Medulla oblongata (tissue), 1 donor: ENCODE data around the gene KCNAB3.

Source experiments
- DNase-seq: peaks from one replicate; pipeline ENCODE4 v3.0.0-alpha.2; 2015; ENCODE audit errors: extremely low spot score

Gene KCNAB3

GRCh38 chr17:7903154-7904103 is 26.2 kb downstream of the KCNAB3 start:
- no peak for DNase-seq

- peak; percentile 83 for DNase-seq
Observed at GRCh38 chr17:7897773-7898172, 31.9 kb downstream of the KCNAB3 start.

GRCh38 chr17:7897090-7897489 is 32.6 kb downstream of the KCNAB3 start:
- no peak for DNase-seq

- no peak for DNase-seq
Observed at GRCh38 chr17:7894866-7895265, 34.8 kb downstream of the KCNAB3 start.

- no peak for DNase-seq
Observed at GRCh38 chr17:7894226-7894625, 35.4 kb downstream of the KCNAB3 start.

GRCh38 chr17:7893187-7893880 is 36.3 kb downstream of the KCNAB3 start:
- no peak for DNase-seq

GRCh38 chr17:7889166-7889955 is 40.3 kb downstream of the KCNAB3 start:
- peak; percentile 99 for DNase-seq

DNA sequence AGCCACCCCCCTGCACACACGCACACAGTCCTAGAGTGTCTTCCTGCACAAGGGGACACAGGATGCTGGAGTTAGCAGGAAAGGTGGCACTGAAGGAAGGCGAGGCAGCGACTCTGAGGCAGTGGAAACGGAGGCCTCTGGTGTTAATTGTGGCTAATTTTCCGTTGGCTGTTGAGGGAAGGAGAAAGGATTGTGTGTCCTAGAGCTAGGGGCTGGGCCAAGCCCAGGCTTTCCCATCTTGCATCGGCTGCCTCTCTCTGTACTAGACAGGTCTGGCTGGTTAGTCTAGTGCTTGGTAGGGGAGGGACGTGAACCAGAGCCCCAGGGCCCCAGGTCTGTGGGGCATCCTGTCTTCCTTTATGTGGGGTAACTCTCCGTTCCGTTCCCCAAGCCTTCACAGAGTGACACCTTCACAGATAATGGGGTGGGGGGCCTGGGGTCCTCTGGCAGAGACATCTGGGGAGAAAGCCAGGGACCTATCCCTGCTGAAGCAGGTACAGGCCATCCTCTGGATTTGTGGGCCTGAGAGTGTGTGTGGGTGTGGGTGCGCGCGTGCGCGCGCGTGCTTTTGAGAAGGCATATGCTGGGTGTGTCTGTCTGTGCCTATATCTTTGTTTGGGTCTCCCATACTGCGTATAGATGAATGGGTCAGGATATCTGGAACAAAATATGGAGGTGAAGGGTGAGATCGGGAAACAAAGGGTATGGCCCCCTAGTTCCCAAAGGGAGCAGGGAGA is 41.3 kb downstream of the KCNAB3 start, which contains the start of gene CHD3:
CHD3 (plus strand) TSS at position 606 of the 737 bp plus-strand sequence. CDS start 212 bp downstream, outside the sequence.
- no peak for DNase-seq

GRCh38 chr17:7887482-7888183 is 42.0 kb downstream of the KCNAB3 start:
- DNase-seq: peak; percentile 95

DNA sequence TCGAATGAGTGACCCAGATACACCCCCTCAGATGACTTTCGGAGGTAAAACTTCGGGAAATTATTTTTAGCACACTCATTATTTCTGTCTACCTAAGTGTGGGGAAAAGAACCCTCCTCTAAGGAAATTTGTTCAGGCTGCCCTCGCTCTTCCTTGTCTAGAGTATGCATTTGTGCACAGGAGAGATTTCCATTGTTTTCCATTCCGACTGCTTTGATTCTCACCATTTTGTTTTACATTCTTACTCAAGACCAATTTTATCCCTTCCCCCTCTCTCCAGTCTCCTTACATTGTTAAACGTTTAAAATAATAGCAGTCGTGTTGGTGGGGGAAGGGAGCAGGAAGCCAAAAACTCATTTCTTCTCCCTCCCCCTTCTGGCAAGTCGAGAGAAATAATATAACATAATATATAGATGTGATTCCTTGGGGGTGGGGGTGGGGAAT is 42.6 kb downstream of the KCNAB3 start:
- DNase-seq: no peak

GRCh38 chr17:7886227-7887037 is 43.2 kb downstream of the KCNAB3 start:
- peak; percentile 17 for DNase-seq

DNA sequence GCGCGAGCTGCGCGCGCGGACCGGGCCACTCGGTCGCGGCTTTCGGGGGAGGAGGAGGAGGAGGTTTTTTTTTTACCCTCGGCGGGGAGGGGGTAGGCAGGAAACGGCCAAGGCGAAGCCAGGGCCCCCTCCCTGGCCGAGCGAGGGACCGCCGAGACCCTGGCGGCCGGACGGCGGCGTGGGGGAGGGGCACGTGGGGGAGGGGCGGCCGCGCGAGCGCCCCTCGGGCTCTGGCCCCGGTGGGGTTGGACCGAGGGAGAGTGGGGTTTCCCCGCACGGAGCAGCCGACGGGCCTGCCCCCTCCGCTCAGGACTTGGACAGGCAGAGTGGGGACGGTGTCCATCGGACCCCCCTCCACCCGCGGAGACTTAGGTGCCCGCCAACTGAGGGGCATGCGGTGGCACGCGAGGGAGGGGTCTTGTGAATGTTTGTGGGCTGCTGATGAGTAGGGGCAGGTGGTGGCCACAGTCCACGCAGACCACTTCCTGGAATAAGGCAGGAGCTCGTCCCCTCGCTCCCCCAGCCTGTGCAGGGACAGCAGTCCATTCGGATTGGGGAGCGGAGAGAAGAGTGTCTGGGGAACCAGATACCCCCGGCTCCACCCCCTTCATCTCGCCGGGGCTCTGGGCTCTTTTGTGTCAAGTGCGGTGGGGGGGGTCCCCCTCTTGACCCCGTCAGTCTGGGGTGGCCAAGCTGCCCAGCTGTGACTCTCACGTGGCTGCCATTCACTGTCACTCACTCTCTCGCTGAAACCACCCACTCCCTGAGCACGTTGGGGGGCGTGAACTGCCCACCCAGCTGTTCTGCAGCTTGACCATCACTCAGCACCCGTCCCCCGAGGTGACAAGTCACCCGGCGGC is 44.1 kb downstream of the KCNAB3 start:
- DNase-seq: peak; percentile 34

DNA sequence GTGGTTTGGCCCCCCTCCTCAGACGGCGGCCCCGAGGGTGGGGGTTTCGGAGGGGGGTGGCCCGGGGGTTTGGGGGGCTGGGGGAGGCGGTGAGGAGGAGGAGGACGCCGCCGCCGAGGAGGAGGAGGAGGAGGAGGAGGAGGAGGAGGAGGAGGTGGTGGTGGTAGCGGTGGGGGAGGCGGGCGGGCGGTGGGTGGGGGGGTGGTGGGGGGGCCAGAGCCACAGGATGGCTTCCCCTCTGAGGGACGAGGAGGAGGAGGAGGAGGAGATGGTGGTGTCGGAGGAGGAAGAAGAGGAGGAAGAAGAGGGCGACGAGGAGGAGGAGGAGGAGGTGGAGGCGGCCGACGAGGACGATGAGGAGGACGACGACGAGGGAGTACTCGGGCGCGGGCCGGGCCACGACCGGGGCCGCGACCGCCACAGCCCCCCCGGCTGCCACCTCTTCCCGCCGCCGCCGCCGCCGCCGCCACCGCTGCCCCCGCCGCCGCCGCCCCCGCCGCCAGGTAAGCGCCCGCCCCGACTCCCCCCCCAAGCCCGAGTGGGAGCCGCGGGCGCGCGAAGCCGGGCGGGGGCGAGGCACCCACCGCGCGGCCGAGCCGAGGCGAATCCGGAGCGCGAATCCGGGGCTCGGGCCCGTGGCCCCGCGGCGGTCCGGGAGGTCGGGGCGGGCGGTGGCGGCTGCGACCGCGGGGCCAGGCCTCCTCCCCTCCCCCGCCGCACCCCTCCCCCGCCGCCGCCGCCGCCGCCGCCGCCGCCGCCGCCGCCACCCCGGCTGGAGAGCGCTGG is 44.9 kb downstream of the KCNAB3 start:
- no peak for DNase-seq

DNA sequence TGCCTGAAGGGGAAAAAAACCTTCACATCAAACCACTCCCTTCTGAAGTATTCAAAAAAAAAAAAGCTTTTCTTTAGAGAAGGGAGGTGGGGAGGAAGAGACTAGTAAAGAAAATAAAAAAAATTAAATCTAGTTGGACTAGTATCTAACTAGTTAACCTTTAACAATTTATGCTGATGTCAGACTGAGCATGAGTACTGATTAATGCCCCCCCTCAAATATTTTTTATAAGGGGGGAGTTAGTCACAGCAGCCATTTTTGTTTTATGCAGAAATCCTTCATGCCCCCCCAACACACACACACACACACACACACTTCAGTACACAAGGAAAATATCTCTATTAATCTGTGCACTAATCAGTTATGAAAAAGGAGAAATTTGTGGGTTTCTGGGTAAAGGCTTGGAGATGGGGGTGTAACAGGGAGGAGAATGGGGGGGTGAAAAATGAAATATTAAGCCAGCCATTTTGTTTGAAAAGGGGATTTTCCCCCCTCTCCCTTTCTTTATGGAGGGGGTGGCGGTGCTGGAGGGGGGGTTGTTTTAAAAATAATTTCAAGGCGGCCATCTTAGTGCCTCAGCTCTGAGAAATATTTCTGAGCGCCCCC is 45.8 kb downstream of the KCNAB3 start:
- DNase-seq: no peak

DNA sequence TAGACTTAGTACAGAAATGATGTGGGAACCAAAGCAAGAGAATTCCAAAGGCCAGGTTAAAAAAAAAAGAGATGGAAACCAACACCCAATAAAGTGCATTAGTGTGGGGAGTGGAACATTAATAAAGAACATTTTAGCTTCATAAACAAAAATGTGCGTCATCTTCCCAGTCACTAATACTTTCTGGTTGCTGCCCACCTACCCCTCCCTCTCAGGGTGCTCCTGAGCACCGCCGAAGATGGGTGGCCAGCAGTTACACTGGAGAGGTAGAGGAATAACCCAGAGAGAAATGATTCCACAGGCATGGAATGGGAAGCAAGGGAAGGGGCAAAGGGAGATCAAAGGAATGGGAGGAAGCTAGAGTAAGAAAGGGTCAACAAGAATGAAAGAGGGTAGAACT is 47.0 kb downstream of the KCNAB3 start:
- DNase-seq: no peak

DNA sequence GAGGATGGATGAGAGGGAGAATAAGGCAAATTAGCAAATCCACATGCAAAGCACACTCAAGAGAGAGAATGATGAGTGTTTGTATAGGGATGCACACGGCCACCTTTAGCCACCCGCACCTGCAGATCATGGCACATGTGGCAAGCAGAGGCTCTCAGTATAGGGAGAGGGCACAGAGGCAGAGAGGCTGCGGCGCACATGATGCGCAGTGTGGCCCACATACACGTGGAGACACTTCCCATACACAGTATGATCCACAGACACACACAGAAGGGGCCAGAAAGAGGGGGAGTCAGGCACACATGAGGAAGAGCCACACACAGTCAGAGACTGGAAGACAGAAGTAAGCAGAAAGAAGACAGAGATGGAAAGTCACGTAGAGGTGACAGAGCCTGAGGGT is 47.6 kb downstream of the KCNAB3 start:
- no peak for DNase-seq

- DNase-seq: no peak
Observed at GRCh38 chr17:7881276-7882054, 48.2 kb downstream of the KCNAB3 start.
